ENCODE data around the gene LHX1.
A peak's percentile ranks its signal among the peaks of the same experiment; 100 is the strongest.

LHX1 gene

GRCh38 chr17:36939052-36939801, 2.0 kb downstream of the LHX1 start:
- DNase-seq (ENCODE audit: low read depth): no peak

- no peak for DNase-seq (ENCODE audit: low read depth)
Observed at GRCh38 chr17:36939802-36940312, 2.6 kb downstream of the LHX1 start.

- DNase-seq (ENCODE audit: low read depth): no peak
Observed at GRCh38 chr17:36940313-36941264, 3.3 kb downstream of the LHX1 start.

GRCh38 chr17:36941265-36942010, 4.2 kb downstream of the LHX1 start:
- no peak for DNase-seq (ENCODE audit: low read depth)

- DNase-seq (ENCODE audit: low read depth): no peak
Observed at GRCh38 chr17:36942019-36942599, 4.8 kb downstream of the LHX1 start.

GRCh38 chr17:36942631-36943125, 5.4 kb downstream of the LHX1 start:
- no peak for DNase-seq (ENCODE audit: low read depth)

- DNase-seq (ENCODE audit: low read depth): no peak
Observed at GRCh38 chr17:36943250-36944191, 6.2 kb downstream of the LHX1 start.

GRCh38 chr17:36944553-36944952, 7.3 kb downstream of the LHX1 start:
- DNase-seq (ENCODE audit: low read depth): no peak

GRCh38 chr17:36945140-36945539, 7.9 kb downstream of the LHX1 start:
- DNase-seq (ENCODE audit: low read depth): no peak

- DNase-seq (ENCODE audit: low read depth): no peak
Observed at GRCh38 chr17:36945959-36946725, 8.9 kb downstream of the LHX1 start.

- DNase-seq (ENCODE audit: low read depth): no peak
Observed at GRCh38 chr17:36946726-36947091, 9.4 kb downstream of the LHX1 start.

- no peak for DNase-seq (ENCODE audit: low read depth)
Observed at GRCh38 chr17:36947922-36948716, 10.8 kb downstream of the LHX1 start.

- DNase-seq (ENCODE audit: low read depth): peak; percentile 96
Observed at GRCh38 chr17:36948717-36949460, 11.6 kb downstream of the LHX1 start, which contains the start of gene AATF. TSS of gene AATF (plus strand) at chr17:36948954. CDS start at chr17:36949126, 172 bp downstream.

GRCh38 chr17:36949461-36949927, 12.2 kb downstream of the LHX1 start:
- DNase-seq (ENCODE audit: low read depth): peak; percentile 45

GRCh38 chr17:36950027-36950426, 12.8 kb downstream of the LHX1 start:
- no peak for DNase-seq (ENCODE audit: low read depth)

- DNase-seq (ENCODE audit: low read depth): no peak
Observed at GRCh38 chr17:36951084-36951789, 14.0 kb downstream of the LHX1 start.

GRCh38 chr17:36971508-36971907, 34.2 kb downstream of the LHX1 start:
- DNase-seq (ENCODE audit: low read depth): no peak

Measured in EH (cell line).